GM11168 (cell line): ENCODE data around the gene CPM.

Experiments used
- in situ Hi-C: fragments of 300-500 bp; cut with MboI; formaldehyde crosslinking; loops from one replicate; pipeline ENCODE4 v1.12.0; 2022; ENCODE audit warnings: low sequenced_read_pairs; ENCODE audit not compliant: unreplicated experiment

The CPM gene

DNA sequence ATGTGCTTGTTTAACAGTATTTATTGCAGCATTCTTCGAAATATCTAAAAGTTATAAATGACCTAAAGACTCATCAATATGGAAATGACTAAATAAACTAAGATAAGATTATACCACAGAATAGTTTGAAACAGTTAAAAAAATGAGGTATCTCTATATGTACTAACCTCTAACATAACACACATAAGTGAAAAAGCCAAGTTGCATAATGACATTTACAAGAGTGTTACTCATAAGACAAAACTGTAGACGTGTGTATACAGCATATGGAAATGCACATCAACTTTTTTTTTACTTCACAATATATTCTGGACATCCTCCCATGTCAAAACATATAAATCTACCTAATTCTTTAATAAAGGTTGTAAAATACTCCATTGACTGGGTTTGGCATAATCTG lies 22.8 kb downstream of the CPM start:
- in situ Hi-C loops, result no loop called here

DNA sequence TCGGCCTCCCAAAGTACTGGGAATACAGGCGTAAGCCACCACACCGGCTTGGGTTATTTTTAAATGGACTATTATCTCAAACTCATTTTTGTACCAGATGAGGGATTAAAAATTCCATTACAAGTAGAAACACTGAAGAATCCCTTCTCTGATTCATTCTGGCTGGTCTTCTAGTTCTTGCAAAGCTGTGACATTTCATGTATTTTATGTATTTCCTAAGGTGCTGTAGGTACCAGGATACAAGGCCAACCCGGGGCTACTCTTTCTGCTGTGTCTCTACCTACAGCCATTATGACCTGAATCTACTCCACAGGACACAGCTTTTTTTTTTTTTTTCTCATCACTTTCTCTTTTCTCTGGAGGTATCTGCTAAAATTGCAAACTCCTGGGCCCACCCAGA lies 24.9 kb downstream of the CPM start:
- in situ Hi-C loops, result no loop called here

- in situ Hi-C loops, result no loop called here
Observed at GRCh38 chr12:68905733-68906132, 27.2 kb downstream of the CPM start.

DNA sequence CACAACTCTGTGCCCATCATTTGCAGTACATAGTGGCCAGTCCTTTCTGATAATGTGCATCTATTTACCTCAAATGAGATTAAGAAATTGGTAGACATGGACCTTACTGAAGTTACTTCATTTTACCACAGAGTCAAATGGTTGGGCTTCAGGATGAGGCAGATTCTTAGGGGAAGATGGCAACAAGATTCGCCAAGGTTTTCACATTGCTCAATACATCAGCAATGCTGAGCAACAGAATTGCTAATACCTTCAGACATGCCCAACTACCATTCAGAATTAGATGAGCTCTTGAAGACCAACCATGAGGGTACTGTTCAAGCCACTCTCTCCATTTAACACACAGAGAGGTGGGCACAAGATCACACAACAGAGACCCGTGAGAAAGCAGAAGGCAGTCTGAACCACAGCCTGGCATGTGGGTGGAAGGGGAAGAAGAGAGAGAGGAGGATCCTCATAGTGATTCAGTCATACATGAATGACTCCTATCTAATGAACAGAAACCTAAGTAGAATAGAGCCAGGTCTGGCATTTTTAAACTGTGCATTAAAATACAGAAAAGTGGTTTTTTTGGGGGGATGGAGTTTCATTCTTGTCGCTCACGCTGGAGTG lies 28.5 kb downstream of the CPM start:
- in situ Hi-C loops, result no loop called here

DNA sequence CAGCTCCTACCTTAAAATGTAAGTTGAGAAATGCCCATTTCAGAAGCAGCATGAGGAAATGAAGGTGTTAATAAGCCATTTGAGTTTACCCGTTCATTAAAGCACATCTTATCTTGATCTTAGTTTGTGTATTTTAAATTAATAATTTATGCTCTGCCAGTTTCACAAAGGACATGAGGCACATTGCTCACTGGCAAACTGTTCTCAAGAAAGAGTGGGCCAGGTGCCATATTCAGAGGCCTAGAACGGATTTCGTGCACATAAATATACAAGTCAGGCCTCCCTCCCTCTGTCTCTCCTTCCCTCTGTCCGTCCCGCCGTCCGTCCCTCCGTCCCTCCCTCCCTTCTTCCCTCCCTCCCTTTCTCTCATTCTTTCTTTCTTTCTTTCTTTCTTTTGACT lies 29.5 kb downstream of the CPM start:
- in situ Hi-C loops, result no loop called here

DNA sequence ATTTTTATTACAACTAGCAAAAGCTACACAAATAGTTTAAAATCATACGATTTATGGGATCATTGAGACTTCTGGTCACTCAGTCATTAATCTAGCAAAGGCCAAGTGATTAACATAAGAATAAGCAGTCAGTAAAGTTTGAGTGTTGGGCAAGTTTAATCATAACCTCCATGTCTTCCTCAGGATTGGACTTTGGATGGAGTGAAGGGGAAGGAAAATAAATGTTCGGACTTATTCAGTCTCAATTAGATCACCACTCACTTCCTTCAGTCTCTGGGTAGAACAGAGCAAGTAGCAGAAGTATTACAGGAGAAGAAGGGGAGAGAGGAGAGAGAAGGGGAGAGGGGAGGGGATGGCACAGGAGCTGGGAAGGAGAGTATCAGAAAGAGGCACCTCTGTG lies 31.4 kb downstream of the CPM start:
- in situ Hi-C loops, result no loop called here

- in situ Hi-C loops, result no loop called here
Observed at GRCh38 chr12:68901145-68901544, 31.8 kb downstream of the CPM start.

DNA sequence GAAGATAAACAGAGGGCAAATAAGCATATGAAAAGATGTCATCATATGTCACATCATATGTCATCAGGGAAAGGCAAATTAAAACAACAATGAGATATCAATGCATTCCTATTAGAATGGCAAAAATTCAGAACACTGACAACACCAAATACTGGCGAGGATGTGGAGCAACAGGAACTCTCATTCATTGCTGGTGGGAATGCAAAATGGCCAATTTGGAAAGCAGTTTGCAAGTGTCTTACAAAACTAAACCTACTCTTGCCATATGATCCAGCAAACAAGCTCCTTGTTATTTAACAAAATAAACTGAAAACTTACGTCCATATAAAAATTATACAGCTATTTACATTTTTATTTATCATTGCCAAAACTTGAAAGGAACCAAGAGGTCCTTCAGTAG lies 32.7 kb downstream of the CPM start:
- in situ Hi-C loops, result no loop called here

DNA sequence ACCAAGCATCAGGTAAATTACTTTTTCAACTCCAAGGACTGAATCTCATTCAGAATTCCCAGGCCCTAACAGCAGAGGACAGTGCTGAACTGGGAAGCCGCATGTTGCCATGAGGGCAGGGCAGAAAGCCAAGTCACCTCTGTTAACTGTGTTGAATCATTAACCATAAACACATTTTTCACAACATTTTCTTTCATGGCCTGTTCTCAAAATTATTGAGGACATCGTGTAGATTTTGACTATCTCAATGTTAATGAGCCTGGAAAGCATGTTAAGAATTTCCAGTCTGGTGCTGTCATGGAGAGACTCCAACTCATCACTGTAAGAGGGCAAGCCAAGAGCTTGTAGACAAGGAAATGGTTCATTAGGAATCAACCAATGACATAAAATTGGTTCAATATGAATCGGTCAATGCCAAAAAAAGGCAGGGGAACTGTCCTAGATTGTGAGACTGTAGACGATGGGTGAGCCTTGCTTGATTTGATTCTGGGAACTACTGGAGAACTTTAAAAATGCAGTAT lies 33.7 kb downstream of the CPM start:
- in situ Hi-C loops, result no loop called here

DNA sequence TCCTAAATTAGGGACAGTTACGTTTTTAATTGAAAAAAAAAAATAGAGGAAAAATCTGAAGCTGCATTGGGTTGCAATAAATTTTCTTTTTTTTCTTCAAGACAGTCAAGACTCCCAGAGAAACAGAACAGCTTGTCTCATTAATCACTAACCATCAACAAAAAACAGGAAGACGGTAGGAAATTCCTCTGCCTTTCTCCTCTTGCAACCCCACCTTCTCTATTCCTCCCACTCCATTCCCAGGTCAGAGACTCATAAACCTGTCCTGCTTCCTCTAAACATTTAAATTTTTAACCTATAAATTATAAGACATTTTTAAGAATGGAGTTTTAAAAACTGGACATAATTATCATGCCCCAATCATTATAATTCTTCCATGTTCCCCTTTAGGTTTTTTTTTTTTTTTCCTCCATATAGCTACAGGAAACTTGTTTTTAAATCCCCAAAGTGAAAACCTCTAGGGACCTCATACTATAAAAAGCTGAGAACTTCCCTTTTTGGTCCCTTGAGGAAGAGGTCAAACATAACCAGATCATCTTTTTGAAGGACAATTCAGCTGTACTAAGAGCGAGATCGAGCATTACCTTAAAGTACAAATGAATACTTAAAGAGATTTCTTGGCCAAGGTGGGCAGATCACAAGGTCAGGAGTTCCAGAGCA lies 36.0 kb downstream of the CPM start:
- in situ Hi-C loops, result no loop called here

- in situ Hi-C loops, result no loop called here
Observed at GRCh38 chr12:68894276-68894855, 38.6 kb downstream of the CPM start.

DNA sequence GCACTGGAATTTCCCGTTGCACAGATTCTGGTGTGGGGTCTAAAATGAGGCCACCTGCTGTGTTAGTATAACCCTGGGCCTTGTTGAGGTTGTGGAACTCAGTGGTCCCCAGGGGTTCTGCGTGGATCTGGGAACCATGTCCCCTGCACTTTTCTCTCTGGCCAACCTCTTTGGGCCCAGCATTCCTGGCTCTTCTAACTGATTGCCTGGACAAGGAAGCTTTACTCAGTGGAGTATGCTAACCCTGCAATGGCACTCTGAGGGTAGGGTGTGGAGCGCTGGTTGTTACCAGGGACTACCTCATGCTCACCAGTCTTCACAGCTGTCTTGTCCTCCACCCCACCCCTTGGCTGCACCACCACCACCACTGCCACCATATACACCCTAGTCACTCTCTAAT lies 39.2 kb downstream of the CPM start:
- in situ Hi-C loops, result no loop called here

DNA sequence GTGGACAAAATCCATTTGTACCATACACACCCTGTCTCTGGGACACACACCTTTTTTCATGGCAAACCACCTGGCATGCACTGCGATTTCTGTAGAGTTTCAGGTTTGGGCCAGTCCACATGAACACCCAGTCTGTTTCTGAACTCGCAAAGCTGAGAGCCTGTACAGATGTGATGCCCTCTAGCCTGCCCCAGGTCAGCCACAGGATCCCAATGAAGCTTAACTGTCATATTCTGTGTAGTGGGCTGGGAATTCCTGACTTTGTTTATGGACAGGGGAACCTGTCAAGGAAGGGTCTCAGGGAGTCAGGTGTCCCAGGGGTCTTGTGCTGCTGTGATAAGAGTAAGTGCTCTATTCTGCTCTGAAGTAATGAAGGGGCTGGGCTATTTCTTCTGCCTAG lies 39.8 kb downstream of the CPM start:
- in situ Hi-C loops, result no loop called here

GRCh38 chr12:68891141-68891540 lies 41.8 kb downstream of the CPM start:
- in situ Hi-C loops, result no loop called here

DNA sequence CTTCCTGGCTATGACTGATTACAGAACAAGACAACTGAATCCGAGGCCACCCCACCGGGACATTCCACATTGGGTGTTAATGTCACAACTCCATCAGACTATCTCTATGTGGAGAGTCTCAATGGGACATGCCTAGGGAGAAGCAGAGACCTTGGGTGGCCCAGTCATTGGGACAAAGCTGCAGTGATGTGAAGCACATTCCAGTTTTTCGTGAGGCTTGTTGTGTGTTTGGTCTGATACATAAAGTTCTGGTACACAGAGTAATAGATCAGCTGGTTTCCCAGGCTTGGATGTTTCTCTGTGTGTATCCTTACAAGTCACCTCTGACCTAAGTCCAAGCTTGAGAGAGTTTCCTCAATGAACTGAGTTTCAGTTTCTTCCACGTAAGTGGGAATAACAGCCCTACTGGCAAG lies 42.3 kb downstream of the CPM start:
- in situ Hi-C loops, result no loop called here

DNA sequence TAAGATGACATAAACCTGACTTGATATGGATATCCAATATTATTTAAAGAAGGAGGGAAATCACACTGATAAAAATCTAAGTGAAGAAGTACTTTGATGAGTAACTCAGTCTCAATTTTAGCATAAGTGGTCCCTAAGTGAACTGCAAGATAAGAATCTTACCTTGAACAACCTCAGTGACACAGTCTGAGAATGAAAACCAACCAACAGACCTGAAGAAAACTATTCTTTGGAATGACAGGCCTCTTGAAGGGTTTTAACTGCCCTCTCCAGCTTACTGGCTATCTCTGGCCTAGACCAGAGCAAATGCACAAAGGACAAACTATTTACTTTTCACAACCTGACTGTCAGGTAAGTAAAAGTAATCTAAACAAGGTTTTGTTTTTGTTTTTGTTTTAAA lies 44.7 kb downstream of the CPM start:
- in situ Hi-C loops, result no loop called here

DNA sequence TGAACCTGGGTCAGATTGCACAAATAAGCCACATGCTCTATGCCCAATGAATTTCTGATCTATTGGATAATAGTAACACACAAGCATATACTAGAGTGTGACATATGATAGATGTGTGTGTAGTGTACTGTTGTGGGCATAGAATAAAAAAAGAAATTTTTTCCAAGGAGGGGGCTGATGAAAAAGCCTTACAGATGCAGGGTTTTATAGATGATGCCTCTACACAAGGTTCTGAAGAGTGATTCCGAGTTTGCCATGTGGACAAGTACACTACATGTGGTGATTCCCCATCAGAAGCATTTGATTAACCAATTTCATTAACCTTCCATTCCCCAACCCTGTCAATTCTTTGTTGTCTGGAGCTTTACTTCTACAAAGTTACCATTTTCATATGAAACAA lies 45.3 kb downstream of the CPM start:
- in situ Hi-C loops, result no loop called here

DNA sequence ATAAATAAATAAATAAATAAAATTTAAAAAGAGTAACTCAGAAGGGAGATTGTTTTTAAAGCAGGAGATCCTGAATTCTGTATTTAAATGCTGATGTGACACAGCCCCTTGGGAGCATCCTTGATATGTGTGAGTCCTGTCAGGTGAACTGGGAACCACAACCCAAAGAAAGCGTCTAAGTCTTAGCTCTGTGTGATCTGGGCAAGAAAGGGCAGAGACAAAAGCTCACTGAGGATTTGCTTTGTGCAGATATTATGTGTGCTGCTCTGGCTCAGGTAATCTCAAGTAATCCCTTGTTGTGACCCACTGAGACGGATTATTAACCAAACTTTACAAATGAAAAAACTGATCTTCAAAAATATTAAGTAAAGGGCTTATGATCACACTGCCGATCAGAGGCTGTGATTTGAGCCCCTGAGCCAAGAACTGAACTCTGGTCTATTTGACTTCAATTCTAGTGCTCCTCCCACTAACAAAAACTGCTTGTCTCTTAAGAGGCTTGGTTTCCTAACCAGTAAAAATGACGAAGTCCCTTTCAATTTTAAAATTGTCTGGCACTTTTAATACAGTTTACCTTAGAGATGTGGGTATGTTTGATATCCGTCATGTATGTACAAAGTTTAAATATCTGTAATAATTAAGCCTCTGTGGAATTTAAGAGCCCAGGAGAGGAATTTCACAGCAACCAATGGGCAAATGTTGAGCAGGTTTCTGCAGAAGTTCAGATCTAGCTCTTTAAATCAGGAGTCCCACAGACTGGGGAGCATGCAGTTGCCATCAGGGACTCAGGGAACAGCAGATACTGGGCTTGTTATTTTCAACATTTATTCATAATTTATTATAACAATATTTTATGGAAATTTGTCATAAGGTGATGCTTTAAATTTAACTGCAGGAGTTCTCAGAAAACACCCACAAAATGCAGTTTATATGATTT lies 46.1 kb downstream of the CPM start:
- in situ Hi-C loops, result no loop called here

GRCh38 chr12:68885381-68885780 lies 47.6 kb downstream of the CPM start:
- in situ Hi-C loops, result no loop called here

DNA sequence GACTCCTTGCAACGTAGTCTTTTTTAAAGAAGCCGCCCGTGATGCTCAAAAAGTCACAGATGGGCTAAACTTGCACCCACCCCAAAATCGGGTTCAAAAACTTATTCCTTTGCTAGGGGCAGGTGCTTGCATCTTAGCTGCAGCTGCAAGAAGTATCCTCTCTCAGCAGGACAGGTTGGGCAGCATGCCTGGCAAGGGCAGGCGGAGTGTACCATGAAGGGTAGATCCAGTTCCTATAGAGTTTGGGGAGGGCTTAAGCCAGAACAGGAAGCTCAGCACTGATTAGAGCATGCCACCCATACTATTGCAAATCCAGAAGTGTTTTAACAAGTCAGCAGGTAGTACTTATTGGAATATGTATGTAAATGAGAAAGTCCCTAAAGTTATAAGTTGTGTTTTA lies 48.7 kb downstream of the CPM start:
- in situ Hi-C loops, result no loop called here

- in situ Hi-C loops, result no loop called here
Observed at GRCh38 chr12:68883151-68883550, 49.8 kb downstream of the CPM start.
